PC-9 (cell line): ENCODE measurements around the gene SOX5.
"Not testable (repeated sequence)": the region's sequence is repeated elsewhere in the genome, so short reads cannot be mapped to it uniquely, and the experiment has no call there.

Source experiments
- EZH2 ChIP-seq: fragments of 200-600 bp; sonication (generic); IDR thresholded peaks from 2 replicates; pipeline ENCODE4 v1.8.0; 2017; ENCODE audit warnings: antibody characterized with exemption, low read depth
- TF ChIP-seq, protein P1 (sequence below): fragments of 200-600 bp; sonication (generic); conservative IDR thresholded peaks from 2 replicates; pipeline ENCODE4 v1.6.1; 2017; ENCODE audit warnings: mixed run types, antibody characterized with exemption, mild to moderate bottlenecking, moderate library complexity

DNA sequence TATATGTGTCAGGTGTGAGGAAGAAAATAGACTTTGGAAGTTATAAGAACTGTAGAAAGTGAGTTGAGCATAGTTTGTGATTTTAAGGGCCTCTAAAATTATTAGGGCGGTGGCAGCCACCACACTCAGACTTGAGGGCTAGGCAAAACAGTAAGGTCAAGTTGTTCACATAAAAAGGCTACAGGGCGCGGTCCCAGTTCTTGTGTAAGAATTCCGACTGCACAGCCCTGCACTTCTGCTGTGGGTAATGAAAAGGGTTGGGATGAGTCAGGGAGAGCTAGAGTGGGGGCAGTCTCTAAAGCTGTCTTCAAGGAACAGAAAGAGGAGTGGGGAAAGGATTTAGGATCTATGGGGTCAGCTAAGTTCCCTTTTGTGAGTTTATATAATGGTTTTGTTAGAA is 441.7 kb downstream of the SOX5 start:
- TF ChIP-seq EZH2, result not testable (repeated sequence)
- TF ChIP-seq, protein P1, sequence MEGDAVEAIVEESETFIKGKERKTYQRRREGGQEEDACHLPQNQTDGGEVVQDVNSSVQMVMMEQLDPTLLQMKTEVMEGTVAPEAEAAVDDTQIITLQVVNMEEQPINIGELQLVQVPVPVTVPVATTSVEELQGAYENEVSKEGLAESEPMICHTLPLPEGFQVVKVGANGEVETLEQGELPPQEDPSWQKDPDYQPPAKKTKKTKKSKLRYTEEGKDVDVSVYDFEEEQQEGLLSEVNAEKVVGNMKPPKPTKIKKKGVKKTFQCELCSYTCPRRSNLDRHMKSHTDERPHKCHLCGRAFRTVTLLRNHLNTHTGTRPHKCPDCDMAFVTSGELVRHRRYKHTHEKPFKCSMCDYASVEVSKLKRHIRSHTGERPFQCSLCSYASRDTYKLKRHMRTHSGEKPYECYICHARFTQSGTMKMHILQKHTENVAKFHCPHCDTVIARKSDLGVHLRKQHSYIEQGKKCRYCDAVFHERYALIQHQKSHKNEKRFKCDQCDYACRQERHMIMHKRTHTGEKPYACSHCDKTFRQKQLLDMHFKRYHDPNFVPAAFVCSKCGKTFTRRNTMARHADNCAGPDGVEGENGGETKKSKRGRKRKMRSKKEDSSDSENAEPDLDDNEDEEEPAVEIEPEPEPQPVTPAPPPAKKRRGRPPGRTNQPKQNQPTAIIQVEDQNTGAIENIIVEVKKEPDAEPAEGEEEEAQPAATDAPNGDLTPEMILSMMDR, result not testable (repeated sequence)
